Astrocyte (in vitro differentiated cells and primary cell): ENCODE data around the gene KY.

Source experiments
- EZH2 ChIP-seq: IDR thresholded peaks from 2 replicates; pipeline ENCODE4 v1.6.1; 2012; ENCODE audit warnings: mild to moderate bottlenecking, low read length, inconsistent platforms; ENCODE audit not compliant: insufficient read depth
- TF ChIP-seq, protein P1 (sequence below): IDR thresholded peaks from 2 replicates; pipeline ENCODE4 v1.5.1; 2011; ENCODE audit warnings: low read depth, mild to moderate bottlenecking, inconsistent platforms, low read length, moderate library complexity; ENCODE audit not compliant: insufficient read depth

DNA sequence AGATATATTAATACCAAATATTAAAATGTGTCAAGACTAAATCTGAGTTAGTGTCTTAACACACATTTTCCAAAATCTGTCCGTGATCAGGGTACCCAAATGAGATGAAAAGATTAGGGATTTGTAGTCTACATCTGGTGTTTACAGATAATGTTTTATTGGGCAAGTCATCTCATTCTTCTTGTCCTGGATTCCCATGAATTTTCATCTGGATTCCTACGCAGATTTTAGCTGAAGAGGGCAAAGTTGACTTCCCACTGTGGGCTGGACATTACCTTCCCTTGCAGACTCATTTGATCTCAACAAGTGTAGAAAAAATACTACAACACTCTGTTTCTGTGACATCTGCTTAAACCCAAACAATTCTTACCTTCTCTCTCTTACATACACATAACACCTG lies 85.8 kb downstream of the KY start:
- no peak for TF ChIP-seq EZH2
- TF ChIP-seq, protein P1, sequence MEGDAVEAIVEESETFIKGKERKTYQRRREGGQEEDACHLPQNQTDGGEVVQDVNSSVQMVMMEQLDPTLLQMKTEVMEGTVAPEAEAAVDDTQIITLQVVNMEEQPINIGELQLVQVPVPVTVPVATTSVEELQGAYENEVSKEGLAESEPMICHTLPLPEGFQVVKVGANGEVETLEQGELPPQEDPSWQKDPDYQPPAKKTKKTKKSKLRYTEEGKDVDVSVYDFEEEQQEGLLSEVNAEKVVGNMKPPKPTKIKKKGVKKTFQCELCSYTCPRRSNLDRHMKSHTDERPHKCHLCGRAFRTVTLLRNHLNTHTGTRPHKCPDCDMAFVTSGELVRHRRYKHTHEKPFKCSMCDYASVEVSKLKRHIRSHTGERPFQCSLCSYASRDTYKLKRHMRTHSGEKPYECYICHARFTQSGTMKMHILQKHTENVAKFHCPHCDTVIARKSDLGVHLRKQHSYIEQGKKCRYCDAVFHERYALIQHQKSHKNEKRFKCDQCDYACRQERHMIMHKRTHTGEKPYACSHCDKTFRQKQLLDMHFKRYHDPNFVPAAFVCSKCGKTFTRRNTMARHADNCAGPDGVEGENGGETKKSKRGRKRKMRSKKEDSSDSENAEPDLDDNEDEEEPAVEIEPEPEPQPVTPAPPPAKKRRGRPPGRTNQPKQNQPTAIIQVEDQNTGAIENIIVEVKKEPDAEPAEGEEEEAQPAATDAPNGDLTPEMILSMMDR, result no peak
